OCI-LY1 (cell line): ENCODE measurements around the gene SPCS1.

Experiments used
- CTCF ChIP-seq: fragments of 200-600 bp; sonication (generic), shearing (Covaris generic); IDR thresholded peaks from 2 replicates; pipeline ENCODE4 v1.5.1; 2017; ENCODE audit warnings: mild to moderate bottlenecking, antibody characterized with exemption, low read length, moderate library complexity, mixed read lengths
- EZH2 ChIP-seq: fragments of 200-600 bp; sonication (generic), shearing (Covaris generic); IDR thresholded peaks from 2 replicates; pipeline ENCODE4 v1.8.0; 2017; ENCODE audit warnings: borderline replicate concordance, mixed run types, mild to moderate bottlenecking, antibody characterized with exemption, low read length, moderate library complexity, mixed read lengths

- no peak for TF ChIP-seq CTCF
- no peak for TF ChIP-seq EZH2
These were observed 37.2 kb downstream of the SPCS1 start for GRCh38 chr3:52743152-52743551.
